GM19395 (cell line): ENCODE measurements around the gene FAM204A.

Source experiments
- ATAC-seq: cut with Tn5 transposase; IDR thresholded peaks from one replicate; pipeline ENCODE4 v1.9.1; 2021; ENCODE audit warnings: mild to moderate bottlenecking, moderate library complexity; ENCODE audit not compliant: unreplicated experiment

The FAM204A gene

DNA sequence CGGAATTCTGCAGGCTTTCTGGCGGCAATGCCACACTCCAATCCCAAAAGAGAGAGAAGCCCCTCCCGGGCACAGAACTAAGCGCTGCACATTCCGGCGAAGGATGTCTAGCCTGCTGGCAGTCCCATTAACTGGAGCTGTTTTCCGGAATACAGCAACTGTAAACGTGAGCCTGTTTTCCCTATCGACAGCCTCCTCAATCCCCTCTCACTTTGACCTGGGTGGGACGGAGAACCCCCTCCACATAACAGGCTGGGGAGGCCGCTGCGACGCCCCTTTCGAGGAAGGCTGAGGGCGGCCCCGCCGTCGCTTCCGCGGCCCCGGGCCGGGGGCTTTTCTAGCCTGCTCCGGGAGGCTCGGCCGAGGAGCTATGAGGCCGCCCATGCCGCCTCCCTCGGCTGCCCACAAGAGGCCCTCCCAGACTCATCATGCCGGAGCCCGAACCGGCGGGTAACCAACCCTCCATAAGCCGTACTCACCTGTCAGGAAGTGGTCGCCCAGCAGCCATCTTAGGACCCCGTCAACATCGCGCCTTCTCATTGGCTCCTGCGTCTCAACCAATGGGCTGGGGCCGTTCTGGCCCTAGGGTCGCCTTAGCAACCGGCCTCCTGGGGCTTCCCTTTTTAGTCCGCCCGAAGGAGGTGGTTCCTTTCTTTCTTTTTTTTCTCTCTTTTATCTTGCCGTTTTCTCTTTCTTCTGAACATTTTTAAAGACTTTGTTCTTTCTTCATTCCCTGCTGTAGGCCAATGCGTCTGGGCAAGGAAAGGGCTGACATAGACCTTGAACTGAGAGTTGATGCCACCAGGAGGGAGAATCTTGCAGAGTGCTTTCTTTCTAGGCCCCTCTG is at the start of gene FAM204A:
Gene FAM204A (minus strand): TSS at position 534 of the 847 bp plus-strand sequence. CDS start 5,909 bp downstream, outside the sequence.
- peak; percentile 100 for ATAC-seq

DNA sequence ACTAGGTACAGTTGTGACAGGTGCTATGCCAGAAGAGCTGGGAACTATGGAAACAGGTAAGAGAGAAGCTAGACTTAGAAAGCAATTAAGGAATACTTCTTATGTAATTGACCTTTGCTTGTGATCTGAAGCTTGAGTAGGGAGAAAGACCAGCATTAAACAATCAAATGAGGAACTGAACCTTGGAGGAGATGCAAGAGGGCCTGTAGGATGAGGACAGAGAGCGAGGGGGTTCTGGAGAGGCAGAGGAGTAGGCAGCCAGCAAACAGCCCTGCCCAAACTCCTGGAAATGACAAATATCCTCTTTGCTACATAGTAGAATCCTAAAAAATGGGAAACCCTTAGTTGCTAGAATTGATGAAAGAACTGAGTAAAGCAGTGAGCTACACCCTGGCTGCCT is 41.6 kb upstream of the FAM204A start:
- no peak for ATAC-seq

DNA sequence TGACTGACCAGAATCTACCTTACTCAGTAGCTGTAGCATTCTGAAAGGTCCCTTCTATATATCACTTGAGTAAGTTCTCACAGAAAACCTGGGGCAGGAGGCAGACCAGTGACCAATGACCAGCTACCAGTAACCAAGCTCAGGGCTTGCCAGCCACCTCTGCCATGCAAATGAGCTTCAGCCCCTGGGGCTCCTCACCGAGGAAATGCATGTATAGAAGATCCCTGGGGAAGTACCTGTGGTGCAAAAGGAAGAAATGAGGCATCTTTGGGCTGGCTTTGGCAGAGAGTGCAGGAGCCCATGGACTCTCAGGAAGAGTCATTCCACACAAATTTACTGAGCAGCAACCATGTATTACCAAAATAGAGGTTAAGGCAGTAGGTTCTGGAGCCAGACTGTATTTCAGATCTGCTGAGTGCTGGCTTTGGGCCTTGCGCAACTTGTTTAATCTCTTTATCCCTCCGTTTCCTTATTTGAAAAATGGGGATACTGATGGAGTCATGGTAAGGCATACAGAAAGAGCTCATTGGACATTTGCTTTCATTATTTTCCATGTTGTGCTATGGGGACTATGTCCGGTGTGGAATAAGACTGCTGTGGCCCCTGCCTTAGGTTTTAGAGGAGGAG is 41.1 kb upstream of the FAM204A start:
- no peak for ATAC-seq

DNA sequence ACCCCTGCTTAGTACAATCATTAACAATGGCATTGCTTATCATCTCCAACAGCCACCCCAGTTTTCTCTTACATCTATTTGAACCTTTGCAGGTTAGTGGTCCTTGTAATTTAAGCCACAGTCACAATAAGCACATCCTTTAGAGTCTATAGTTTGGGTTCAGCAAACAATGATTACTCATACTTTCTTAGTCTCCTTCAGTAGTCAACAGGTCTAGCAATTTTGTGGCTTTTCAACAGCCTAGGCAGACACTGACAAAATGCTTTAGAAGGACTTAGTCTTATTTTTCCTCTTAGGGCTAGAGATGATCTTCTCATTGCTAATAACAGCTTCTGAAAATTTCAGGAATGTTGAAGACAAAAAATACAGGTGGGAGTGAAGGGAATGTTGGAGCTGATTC is 32.3 kb upstream of the FAM204A start:
- no peak for ATAC-seq

DNA sequence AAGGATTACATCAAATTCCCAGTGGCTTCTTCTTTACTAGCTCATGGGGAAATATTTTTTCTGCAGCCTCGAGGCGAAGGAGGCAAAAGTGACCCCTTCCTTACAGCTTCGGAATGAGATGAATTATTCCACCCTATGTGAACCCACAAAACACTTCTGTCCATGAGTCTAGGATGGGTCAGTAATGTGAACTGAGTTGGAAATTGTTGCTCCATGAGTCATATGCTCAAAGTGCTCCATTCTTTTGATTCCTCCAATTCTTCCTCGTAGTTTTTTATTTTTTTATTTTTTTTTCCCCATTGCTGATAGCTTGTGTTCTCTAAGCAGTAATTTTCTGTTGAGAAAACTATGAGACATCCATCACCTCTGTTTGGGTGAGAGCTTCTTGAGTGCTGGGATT is 31.7 kb upstream of the FAM204A start:
- no peak for ATAC-seq

DNA sequence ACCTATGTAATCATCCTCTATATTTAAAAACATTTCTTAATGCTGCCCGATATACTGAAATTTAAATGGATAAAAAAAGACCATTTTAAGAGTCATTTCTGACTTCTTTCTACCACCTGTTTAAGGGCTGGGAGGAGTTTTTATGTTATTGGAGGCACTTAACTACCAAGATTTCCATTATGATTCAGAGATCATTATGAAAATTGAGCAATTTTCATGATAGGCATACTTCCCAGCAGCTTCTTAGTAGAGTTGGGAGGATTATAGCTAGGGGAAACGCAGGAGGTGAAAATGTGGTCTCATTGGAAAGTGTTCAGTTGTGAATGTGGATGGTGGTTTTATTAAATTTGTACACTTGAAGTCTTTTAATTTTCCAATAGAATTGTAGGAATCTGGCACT is 28.4 kb upstream of the FAM204A start:
- no peak for ATAC-seq

DNA sequence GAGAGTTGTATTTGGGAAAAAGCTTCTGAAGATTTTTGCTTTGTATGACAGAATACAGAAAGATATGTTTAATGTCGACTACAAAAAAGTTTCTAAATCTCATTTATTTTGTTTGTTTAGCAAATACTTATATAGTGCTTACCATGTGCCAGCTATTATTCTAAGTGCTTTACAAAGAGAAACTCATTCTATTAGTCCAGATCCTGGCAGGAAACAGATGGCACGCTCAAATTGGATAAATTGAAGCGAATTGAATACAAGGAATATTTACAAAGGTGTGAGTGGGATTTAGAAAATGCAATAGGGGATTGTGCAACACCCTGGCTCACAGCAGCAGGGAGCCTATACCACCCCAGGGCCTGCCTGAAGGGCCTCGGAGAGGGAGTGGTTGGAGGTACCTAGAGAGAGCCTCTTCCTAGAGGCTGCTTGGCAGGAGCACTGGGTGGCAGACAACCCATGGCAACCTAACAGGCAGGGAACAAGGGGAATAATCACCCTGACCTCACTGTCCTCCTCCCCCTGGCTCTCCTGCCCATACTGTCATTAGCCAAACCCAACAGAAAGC is 27.6 kb upstream of the FAM204A start:
- no peak for ATAC-seq

DNA sequence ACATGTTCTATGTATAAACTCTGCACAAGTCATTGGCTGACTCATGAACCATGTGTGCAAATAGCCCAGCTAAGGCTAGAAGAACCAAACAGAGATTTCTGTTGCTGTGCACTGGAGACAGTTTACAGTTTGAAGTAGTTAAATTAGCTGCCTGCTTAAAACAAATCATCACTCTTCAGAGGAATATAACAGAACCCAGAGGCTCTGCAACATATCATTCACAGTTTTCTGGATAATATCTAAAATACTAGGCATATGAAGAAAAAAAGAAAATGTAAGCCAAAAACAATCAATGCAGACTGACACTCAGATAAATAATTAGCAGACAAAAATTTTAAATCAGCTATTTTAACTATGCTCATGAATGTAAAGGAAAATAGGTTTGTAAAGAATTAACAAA is 23.6 kb upstream of the FAM204A start:
- ATAC-seq = no peak

DNA sequence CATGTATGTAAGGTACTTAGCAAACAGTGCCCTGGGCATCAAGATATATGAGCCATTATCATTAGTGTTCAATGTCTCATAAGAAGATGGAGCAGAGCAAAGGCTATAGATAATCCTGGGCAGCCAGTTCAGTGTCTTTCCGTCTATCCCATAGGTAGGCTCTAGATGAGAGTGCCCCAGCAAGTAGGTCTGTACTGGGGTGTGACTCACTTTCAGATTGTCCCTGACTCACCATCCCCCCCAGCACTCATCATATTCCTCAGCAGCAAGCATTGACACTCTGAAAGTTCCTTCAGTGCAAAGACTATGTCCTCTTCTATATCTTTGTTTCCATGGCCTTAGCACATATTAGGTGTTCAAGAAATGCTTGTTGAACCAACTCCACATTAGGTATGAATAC is 20.0 kb upstream of the FAM204A start:
- no peak for ATAC-seq

DNA sequence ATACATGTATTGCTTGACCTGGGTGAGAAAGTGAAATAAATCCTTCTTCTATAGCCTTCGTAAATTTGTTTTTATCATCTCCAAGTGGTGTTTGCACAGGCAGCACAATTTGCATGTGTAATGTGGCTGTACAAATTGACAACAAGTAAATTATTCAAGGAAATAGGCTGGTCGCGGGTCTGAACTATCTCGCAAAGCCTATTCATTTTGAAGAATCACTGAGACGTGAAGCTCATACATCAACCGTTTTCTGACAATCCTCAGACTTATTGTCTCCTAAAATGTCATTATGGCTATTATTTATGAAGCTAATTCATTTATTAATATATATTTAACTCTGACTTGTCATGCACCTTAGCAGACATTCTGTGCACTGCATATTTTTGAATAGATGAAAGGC is 16.2 kb upstream of the FAM204A start:
- ATAC-seq = no peak

DNA sequence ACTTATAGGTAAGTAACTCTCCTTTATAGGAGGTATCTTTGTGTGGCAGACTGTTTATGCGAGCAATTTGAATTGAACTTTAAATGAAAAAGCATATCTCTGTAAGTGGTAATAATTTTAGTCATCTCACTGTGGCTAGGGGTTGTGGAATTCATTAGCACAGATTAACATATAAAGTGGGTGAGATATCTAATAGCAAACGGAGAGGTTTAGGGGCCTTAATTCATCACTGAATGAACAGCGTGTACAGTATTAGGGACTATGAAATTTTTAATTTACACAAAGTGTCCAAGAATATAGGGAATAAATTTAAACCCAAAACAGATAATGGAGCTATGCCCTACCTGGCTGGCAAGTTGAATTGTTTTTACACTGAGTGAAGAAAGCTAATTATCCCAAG is 15.7 kb upstream of the FAM204A start:
- ATAC-seq = no peak

DNA sequence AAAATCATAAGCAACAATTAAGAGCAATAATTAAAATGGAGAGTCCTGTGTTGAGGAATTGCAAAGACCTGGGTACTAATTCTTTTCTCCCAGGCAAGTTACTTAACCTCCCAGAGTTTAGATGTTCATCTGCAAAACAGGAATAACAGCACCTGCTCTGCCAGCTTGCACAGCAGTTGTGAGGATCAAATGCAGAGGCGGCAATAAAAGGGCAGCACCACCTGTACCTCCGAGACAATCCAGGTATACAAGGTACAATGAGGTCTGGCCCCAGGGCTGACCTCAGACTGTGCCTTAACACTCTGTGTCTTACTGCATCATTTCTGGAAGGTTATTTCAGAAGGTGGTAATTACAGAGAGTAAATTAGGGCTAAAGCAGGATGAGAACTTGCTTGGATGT is 14.5 kb upstream of the FAM204A start:
- ATAC-seq = no peak

DNA sequence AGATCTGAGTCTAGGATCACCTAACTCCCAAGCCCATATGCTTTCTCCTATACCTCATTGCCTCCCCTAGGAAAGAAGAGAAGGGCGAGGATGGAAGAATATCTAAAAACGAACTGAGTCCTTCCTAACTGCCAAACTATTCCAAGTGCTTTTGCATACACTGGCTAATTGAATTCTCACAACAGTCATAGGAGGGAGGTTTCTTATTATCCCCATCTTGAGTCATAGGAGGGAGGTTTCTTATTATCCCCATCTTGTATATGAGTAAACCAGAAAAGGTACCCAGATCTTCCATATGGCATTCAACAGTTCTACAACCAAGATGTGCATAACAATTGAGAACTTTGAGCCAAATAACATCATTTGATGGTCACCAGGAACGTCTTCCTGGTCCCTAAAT is 13.1 kb upstream of the FAM204A start:
- no peak for ATAC-seq

DNA sequence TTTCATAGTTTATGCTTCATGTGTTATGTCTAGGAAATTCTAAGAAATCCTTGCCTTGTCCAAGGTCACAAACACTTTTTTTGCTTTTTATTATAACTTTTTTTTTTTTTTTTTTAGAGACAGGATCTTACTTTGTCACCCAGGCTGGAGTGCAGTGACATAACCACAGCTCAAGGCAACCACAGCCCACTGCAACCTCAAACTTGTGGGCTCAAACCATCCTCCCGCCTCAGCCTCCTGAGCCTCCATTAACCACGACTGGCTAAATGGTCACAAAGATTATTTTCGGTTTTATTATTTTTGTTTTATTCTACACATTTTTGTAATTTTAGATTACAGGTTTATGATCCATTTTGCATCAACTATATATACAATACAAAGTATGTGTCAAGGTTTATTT is 7.1 kb upstream of the FAM204A start:
- ATAC-seq = no peak

DNA sequence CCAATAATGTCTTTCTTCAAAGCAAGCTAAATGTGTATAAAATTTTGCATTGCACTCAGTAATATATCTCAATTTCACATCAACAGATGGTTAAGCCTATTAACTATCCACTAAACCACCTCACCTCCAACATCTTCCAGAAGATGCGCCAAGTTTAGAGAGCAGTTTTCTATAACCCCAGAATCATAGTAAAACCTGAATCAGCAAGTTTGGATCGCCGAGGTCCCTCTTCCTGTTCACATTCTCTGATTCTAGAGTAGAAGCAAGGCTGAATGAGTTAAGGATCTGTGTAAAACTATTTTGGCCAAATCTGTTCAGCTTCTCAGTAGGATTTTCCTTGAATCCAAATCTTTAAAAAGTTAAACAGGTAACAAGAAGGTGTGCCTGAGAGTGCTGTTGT is 1.4 kb upstream of the FAM204A start:
- no peak for ATAC-seq

DNA sequence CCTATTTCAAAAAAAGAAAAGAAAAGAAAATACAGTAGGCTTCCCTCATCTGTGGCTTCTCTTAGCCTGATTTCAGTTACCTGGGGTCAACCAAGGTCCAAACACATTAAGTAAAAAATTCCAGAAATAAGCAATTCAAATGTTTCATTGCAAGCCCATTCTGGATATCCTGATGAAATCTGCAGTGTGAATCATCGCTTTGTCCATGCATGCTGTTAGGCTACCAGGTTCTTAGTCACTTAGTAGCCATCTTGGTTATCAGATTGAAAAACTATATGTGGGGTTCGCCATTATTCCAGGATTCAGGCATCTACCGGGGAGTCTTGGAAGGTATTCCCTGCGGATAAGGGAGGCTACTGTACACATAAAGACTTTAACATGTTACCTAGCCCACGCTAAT is 991 bp upstream of the FAM204A start:
- ATAC-seq = no peak

DNA sequence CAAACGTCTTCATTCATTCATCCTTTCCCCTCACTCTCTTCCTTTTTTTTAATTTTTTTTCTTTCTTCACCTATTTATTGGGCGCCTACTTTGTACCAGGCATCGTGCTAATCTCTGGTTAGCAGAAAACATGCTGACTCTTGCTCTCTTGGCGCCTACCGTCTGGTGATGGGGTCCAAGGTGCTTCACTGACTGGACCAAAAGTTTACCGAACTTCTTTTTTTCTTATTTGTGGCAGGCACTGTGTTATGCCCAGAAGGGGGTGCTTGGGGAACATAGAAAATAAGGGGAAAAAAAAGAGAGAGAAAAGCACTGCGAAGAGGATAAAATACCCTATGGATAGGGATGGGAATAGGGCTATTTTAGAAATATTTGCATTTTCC is 505 bp upstream of the FAM204A start:
- peak; percentile 3 for ATAC-seq

DNA sequence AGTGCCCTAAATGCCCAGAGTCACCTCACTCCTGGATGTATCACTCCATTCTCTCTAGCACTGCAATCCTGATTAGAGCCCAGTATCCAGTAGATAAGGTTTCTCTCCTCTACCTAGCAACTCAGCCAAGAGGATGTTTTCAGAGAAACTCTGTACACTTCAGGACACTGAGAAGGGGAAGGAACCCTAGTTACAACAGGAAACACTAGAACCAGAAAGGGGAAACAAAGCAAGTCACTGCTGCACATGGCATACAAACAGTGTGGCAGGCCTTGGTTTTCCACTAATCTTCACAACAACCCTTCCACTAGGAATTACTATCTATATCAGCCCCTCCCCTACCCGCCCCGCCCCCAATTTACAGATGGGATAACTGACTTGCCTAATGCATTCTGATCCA is 1.6 kb downstream of the FAM204A start:
- ATAC-seq = no peak

DNA sequence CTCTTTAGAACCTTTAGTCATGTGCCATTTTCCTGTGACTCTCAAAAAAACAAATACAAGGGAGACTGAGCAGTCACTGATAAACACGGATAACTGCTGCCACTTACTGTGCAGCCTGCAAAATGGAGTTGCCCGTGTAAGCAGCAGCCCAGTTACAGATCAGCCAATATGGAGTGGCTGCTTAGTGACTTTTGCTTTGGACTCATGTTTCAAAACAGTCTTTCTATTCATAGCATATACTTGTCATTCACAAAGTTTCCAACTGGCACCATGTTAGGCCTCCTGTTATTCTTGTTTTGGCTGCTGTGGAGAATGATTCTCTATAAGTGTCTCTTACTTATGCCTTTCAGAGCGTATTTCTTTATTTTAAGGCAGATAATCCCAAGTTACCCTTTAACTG is 3.0 kb downstream of the FAM204A start:
- ATAC-seq = no peak

DNA sequence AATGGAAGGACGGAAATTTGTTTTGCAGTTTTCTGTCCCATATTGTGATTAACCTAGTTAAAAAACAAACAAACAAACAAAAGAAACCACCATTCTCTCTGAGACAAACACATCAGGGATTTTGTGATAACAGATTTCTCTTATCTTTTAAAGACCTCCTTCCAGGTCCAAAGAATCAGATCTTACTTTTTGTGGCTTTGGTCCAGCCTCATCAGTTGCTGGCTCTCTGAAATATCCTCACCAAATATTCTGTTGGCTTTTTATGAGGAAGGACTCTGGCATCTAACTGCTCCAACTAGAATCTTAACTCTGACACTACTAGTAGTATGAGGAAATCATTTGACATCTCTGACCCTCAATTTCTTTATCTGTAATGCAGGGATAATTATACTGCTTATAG is 4.8 kb downstream of the FAM204A start:
- no peak for ATAC-seq

DNA sequence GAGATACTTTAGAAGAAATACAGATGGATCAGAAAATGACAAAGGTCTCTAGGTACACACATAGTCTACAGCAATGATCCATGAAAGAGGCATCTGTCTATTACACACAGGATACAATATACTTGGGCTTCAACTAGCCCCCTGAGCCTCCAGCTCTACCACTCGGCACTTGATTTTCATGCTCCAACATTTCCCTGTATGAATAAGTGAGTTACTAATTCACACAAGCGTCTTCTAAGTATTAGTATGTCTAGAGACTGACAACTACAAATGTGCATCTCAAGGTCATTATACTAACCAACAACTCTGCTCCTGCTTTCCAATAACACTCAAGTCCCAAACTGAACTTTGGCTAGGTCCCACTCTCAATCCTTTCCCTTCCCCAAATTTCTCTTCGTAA is 8.3 kb downstream of the FAM204A start:
- no peak for ATAC-seq

DNA sequence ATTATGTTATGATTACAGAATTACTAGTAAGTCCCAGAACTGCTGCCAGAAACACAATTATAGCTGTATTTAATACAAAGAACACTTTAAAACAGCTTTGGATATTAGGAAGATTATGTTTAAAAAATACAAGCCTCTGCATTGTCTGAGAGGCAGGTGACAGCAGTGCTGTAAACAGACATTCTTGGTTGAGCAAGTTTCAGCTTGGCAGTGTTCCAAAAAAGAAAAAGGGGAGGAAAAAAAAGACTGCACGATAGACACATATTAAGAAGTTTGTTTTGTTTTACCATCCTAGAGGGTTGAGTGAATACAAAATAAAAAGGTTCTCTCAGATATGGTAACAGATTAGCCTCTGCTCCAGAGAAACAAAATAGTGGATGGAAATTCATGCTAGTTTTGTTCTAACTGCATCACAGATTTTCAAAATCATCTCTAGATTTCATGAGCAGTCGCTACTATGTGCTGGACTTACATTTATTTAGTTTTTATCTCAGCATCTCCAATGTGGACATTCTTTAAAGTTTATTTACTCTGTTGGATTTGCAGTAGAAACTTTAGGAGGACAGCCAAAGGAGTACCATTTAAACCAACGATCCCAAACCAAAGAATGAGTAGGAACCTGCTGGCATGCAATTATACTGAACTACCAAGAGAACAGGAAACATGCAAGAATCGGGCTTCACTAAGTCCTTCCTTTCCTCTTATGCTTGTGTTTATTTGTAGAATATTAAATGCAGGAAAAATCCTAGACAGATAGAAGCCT is 9.0 kb downstream of the FAM204A start:
- ATAC-seq = no peak
